Vagina (tissue), 2 donors: ENCODE measurements around the gene HIPK2. TPM values are rescaled to one million over a fixed set of nuclear protein-coding genes. Genes with fewer than 3 reads are reported as not detected.
A peak's percentile ranks its signal among the peaks of the same experiment; 100 is the strongest.
"Not testable (repeated sequence)": the region's sequence is repeated elsewhere in the genome, so short reads cannot be mapped to it uniquely, and the experiment has no call there.

Experiments
- DNase-seq, 2 donors: peaks; one replicate each; pipeline ENCODE4 v3.0.0-alpha.2; 2017; ENCODE audit errors: extremely low spot score in 2 of 2
- H3K27ac ChIP-seq: fragments of 200-600 bp; sonication (generic); one replicate; pipeline ENCODE4 v1.5.1; 2019
- H3K27me3 ChIP-seq: fragments of 200-600 bp; sonication (generic); one replicate; pipeline ENCODE4 v1.5.1; 2019
- H3K36me3 ChIP-seq, 2 donors: fragments of 200-600 bp; sonication (generic); one replicate each; pipeline ENCODE4 v1.5.1; 2017 to 2019
- H3K4me1 ChIP-seq: fragments of 200-600 bp; sonication (generic); one replicate; pipeline ENCODE4 v1.5.1; 2019
- H3K4me3 ChIP-seq, 2 donors: fragments of 200-600 bp; sonication (generic); 1 replicate in 1 of 2; 2 replicates in 1 of 2; pipeline ENCODE4 v1.5.1; 2016 to 2019
- H3K9me3 ChIP-seq: fragments of 200-600 bp; sonication (generic); one replicate; pipeline ENCODE4 v1.5.1; 2019
- POLR2A ChIP-seq, 2 donors: fragments of 450-650 bp; IDR thresholded peaks; one replicate each; pipeline ENCODE4 v1.6.1; 2017; ENCODE audit warnings: antibody characterized with exemption in 2 of 2, mild to moderate bottlenecking in 2 of 2, moderate library complexity in 2 of 2
- POLR2AphosphoS5 ChIP-seq, 2 donors: sonication (generic); formaldehyde crosslinking; IDR thresholded peaks; one replicate each; pipeline ENCODE4 v1.9.0; 2017; ENCODE audit warnings: antibody characterized with exemption in 2 of 2, mild to moderate bottlenecking in 2 of 2, low read depth in 1 of 2; ENCODE audit not compliant: insufficient read depth in 1 of 2
- intact Hi-C: fragments of 100-400 bp; cut with DNase I; formaldehyde crosslinking; loops from one replicate; pipeline ENCODE4 v1.15.1; 2023
- total RNA-seq: library from RNA; depleted of rRNA; stranded (reverse); fragments of >200 nt; gene quantifications from one replicate; pipeline ENCODE4 v1.2.3, GENCODE V29; 2016
- TF ChIP-seq, protein P1 (sequence below), 3 experiments: fragments of 450-650 bp in 2 of 3; fragments of 200-600 bp in 1 of 3; sonication (generic) in 1 of 3; IDR thresholded peaks; one replicate each; pipeline ENCODE4 v1.5.1; 2017 to 2019; ENCODE audit warnings: antibody characterized with exemption in 3 of 3, mild to moderate bottlenecking in 2 of 3, moderate library complexity in 2 of 3

Gene HIPK2
- total RNA-seq, 1 donor from 2014 or later = 21.9 TPM

- TF ChIP-seq, protein P1, sequence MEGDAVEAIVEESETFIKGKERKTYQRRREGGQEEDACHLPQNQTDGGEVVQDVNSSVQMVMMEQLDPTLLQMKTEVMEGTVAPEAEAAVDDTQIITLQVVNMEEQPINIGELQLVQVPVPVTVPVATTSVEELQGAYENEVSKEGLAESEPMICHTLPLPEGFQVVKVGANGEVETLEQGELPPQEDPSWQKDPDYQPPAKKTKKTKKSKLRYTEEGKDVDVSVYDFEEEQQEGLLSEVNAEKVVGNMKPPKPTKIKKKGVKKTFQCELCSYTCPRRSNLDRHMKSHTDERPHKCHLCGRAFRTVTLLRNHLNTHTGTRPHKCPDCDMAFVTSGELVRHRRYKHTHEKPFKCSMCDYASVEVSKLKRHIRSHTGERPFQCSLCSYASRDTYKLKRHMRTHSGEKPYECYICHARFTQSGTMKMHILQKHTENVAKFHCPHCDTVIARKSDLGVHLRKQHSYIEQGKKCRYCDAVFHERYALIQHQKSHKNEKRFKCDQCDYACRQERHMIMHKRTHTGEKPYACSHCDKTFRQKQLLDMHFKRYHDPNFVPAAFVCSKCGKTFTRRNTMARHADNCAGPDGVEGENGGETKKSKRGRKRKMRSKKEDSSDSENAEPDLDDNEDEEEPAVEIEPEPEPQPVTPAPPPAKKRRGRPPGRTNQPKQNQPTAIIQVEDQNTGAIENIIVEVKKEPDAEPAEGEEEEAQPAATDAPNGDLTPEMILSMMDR (IDR thresholded peaks at IDR 0.05) = no peak
- TF ChIP-seq POLR2A (IDR thresholded peaks at IDR 0.05) (no peak), POLR2AphosphoS5 (IDR thresholded peaks at IDR 0.05; ENCODE audit: insufficient read depth in 1 of 2, low read depth in 1 of 2) (no peak)
- intact Hi-C loops = no loop called here
- H3K27me3 ChIP-seq = no peaks in the 10 kb centered on the region
- no peak overlapping the region for H3K27ac ChIP-seq
- no peaks in the 10 kb centered on the region for H3K9me3 ChIP-seq
- H3K4me3 ChIP-seq = no peak overlapping the region
- H3K4me1 ChIP-seq = no peaks in the 10 kb centered on the region
- H3K36me3 ChIP-seq = peaks cover 0 to 28% of the 10 kb centered on the region in 2 donors
- no peak for DNase-seq
Observed at GRCh38 chr7:139619367-139619657, 158.5 kb downstream of the HIPK2 start.

DNA sequence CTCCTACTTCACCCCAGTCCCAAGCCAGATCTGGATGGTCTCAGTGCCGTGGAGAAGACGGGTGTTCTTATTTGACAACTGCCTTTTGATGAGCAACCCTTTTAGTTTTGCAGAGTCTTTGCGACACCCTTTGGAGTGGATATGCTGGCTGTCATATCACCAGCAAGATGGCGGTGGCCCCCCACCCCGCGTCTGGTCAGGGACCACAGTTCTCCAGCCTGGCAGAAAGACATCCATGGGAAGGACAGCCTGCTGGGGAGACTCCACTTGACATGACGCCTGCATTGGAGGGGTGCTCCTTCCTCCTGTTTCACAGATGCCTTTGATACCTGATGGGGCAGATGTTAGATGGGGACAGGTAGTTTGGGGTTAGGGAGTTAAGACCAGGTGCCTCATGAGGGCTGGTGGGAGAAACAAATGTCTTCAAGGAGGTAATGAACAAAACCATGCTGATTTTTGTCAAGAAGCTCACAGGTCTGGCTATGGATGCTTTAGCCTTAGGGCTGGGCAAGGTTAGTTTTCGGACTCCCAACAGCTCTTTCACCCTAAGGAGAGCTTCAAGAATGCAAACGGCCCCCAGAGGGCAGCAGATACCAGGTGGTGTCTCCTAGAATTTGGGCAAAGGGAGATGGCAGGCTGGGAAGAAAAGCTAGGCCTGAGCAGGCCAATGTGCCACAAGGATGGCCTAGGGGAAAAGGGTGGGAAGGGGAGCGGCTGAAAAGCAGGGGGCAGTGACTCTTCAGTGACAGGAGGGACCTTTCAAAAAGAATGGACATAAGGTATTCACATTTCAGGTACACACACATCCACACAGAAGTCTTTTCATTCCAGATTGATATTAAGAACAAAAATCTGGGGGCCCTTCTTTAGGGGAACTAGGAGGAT lies 159.1 kb downstream of the HIPK2 start:
- no peak for DNase-seq
- H3K36me3 ChIP-seq = peaks cover 0 to 34% of the 10 kb centered on the region in 2 donors
- H3K27me3 ChIP-seq = no peaks in the 10 kb centered on the region
- no peak for TF ChIP-seq POLR2A (IDR thresholded peaks at IDR 0.05)
- TF ChIP-seq POLR2AphosphoS5 (IDR thresholded peaks at IDR 0.05; ENCODE audit: insufficient read depth in 1 of 2, low read depth in 1 of 2) = no peak
- TF ChIP-seq, protein P1 (IDR thresholded peaks at IDR 0.05) = no peak
- no peak overlapping the region for H3K27ac ChIP-seq
- H3K9me3 ChIP-seq = no peaks in the 10 kb centered on the region
- intact Hi-C loops = no loop called here
- no peaks in the 10 kb centered on the region for H3K4me1 ChIP-seq
- H3K4me3 ChIP-seq = no peak overlapping the region

DNA sequence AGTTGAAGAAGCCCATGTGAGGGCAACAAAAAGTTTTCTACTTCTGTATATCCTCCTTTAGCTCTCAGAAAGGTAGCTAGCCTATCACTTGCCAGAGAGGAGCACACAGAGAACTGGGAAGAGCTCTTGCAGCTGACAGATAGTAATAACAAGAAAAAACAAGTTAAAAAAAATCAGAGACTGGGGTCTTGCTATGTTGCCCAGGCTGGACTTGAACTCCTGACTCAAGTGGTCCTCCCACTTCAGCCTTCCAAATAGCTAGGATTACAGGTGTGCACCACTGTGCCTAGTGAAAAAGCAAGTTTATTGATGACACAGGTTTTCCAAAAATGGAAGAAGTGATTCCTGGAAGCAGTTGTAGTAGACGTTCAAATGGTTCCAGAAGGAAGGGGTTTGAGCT lies 160.7 kb downstream of the HIPK2 start:
- Histone ChIP-seq H3K9me3 (no peaks in the 10 kb centered on the region), H3K36me3 (peaks cover 0 to 38% of the 10 kb centered on the region in 2 donors), H3K27ac (no peak overlapping the region), H3K27me3 (no peaks in the 10 kb centered on the region), H3K4me3 (no peak overlapping the region), H3K4me1 (no peaks in the 10 kb centered on the region)
- no peak for DNase-seq
- intact Hi-C loops = no loop called here
- no peak for TF ChIP-seq POLR2AphosphoS5 (IDR thresholded peaks at IDR 0.05; ENCODE audit: insufficient read depth in 1 of 2, low read depth in 1 of 2)

GRCh38 chr7:139614886-139615285 lies 162.9 kb downstream of the HIPK2 start:
- no peak for TF ChIP-seq POLR2AphosphoS5 (IDR thresholded peaks at IDR 0.05; ENCODE audit: insufficient read depth in 1 of 2, low read depth in 1 of 2)
- TF ChIP-seq, protein P1 (IDR thresholded peaks at IDR 0.05) = no peak
- TF ChIP-seq POLR2A (IDR thresholded peaks at IDR 0.05) = no peak
- Histone ChIP-seq H3K27me3 (no peaks in the 10 kb centered on the region), H3K4me1 (no peaks in the 10 kb centered on the region), H3K27ac (no peak overlapping the region), H3K36me3 (peaks cover 0 to 48% of the 10 kb centered on the region in 2 donors), H3K4me3 (no peak overlapping the region), H3K9me3 (no peaks in the 10 kb centered on the region)
- peak in 1 of 2 donors; percentile 77 for DNase-seq
- intact Hi-C loops = no loop called here

DNA sequence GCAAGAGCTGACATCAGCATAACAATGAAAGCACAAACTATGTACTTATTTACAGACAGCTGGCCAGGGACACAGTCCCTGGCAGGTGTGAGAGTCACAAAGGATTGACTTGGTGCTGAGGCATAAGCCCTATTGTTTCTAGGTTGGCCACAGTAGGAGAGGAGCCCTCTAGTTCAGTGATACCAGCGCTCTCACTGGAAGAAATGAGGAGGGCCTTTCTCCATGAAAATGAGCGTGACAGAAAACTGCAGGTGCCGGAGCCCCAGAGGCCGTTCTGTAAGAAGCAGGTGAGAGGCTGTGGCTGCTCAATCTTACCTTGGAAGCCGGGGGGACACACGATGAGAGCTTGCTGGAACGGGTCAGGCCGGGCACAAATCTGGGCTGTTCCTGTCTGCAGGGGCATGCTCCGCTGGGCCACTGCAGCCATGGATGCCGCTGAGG lies 163.8 kb downstream of the HIPK2 start:
- Histone ChIP-seq H3K4me3 (no peak overlapping the region), H3K9me3 (no peaks in the 10 kb centered on the region), H3K4me1 (no peaks in the 10 kb centered on the region), H3K36me3 (peaks cover 0 to 50% of the 10 kb centered on the region in 2 donors), H3K27ac (no peak overlapping the region), H3K27me3 (no peaks in the 10 kb centered on the region)
- TF ChIP-seq POLR2AphosphoS5 (IDR thresholded peaks at IDR 0.05; ENCODE audit: insufficient read depth in 1 of 2, low read depth in 1 of 2) = no peak
- no peak for TF ChIP-seq POLR2A (IDR thresholded peaks at IDR 0.05)
- TF ChIP-seq, protein P1 (IDR thresholded peaks at IDR 0.05) = no peak
- DNase-seq = peak in 1 of 2 donors; percentile 62
- intact Hi-C loops = no loop called here

DNA sequence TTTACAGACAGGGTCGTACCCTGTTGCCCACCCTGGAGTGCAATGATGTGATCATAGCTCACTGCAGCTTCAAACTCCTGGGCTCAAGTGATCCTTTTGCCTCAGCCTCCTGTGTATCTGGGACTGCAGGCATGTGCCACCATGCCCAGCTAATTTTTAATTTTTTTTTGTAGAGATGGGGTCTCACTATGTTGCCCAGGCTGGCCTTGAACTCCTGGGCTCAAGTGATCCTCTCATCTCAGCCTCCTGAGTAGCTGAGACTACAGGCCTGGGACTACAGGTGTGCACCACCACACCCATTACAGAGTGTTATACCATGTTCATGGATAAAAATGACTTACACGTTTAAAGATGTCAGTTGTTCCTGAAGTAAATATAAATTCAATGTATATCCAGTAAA lies 166.2 kb downstream of the HIPK2 start:
- H3K27ac ChIP-seq, H3K4me1 ChIP-seq, H3K4me3 ChIP-seq, DNase-seq, H3K27me3 ChIP-seq, H3K9me3 ChIP-seq, intact Hi-C loops: not testable (repeated sequence)
- H3K36me3 ChIP-seq = peaks cover 0 to 39% of the 10 kb centered on the region in 2 donors
